GM18909 (cell line): Measurements from ENCODE around the gene GIMAP8.
A peak's percentile ranks its signal among the peaks of the same experiment; 100 is the strongest.
"Not testable (repeated sequence)": the region's sequence is repeated elsewhere in the genome, so short reads cannot be mapped to it uniquely, and the experiment has no call there.

Source experiments
- ATAC-seq: cut with Tn5 transposase; IDR thresholded peaks from one replicate; pipeline ENCODE4 v1.9.1; 2021; ENCODE audit warnings: mild to moderate bottlenecking; ENCODE audit not compliant: unreplicated experiment, poor library complexity

The GIMAP8 gene

DNA sequence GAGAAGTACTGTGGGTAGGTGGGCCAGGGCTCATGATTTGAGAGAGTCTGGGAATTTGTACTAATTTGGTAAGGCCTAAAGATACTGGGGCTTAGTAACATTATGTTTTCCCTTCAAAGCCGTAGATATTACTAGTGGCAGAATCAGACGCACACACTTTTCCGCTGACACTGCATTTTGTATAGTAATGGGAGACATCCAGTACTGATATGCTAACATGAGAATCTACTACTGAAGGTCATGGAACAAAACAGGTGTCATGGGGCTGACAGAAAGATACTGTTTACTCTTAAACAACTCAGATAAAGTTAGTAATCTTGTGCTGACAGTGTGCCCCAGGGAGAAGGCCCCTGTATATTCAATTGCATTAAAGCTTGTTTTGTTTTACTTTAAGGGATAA, 53.2 kb downstream of the GIMAP8 start:
- ATAC-seq, result no peak

- no peak for ATAC-seq
These were observed 57.6 kb downstream of the GIMAP8 start for GRCh38 chr7:150507947-150508602.

DNA sequence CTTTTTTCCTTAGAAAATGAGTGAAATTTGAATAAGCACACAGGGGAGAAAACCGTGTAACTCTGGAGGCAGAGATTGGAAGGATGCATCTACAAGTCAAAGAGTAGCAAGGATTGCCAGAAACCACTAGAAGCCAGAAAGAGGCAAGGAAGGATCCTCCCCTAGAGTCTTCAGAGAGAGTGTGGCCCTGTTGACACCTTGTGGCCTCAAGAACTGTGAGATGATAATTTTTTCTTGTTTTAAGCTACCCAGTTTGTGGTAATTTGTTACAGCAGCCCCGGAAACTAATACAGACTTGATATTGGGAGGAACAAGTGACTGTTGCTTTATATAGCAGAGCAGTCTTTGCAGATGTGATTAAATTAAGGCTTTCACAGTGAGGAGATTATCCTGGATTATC, 60.6 kb downstream of the GIMAP8 start:
- no peak for ATAC-seq

GRCh38 chr7:150513758-150514157, 63.3 kb downstream of the GIMAP8 start:
- no peak for ATAC-seq

DNA sequence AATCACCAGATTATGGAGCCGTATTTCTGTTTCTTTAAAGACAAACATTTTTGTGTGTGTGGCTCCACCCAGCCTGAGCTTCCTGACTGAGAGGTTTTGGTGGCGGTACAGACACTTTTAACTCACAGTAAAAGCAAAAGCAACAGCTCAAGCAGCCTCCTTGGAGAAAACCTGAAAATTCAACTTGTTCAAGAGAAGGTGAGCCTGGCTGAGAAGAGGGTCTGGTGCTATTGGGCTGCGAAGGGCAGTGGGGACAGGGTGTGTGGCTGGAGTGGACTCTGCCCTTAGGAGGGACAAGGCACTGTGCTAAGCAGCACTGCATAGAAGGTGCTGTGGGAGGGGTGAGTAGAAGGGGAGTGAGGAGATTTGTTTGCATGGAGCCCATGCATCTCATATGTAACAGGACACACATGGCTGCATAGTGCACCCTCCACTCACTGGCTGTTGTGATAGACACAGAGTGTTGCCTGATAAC, 64.4 kb downstream of the GIMAP8 start, which contains the start of gene GIMAP7:
GIMAP7 (plus strand) TSS at position 125 of the 475 bp plus-strand sequence. CDS start 5,103 bp downstream, outside the sequence.
- peak; percentile 74 for ATAC-seq

DNA sequence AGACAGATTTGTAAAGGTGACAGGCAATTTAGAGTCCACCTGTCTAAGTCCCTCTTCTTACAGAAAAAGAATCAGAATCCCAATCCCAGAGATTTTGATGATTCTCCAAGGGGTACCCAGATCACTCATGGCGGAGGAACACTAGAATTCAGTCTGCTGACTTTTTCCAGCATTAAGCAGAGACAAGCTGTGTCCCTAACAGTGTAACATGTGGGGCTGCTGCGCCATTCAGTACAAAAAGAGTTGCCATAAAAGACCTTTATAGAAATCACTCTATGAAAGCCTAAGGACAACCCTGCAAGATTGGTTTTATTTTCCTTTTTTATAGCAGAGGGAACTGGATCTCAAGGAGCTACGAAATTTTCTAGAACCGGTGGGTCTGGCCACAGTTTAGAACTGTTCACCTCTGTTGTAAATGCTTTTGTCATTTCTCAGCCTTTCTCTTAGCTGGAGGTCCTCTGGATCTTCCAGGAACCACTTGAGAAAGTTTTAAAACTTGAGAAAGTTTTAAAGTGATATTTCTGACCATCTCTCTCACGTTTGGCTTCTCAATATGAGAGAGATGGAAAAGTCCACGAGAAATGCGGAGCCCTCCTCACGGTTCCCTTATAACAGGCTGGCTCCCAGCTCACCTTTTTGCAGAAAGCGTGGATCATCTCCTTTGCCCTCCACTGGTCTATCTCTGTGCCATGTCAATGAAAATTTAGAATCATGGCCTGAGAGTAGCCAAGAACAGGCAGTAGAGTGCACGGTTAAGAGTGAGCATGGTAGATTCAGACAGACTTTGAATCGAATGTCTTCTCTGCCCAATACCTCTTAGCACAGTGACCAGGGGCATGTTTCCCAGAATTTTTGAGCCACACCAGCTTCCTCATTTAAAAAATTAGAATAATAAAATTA, 65.1 kb downstream of the GIMAP8 start:
- ATAC-seq, result peak; percentile 16

GRCh38 chr7:150516956-150517745, 66.7 kb downstream of the GIMAP8 start:
- ATAC-seq, result no peak

- no peak for ATAC-seq
These were observed 68.9 kb downstream of the GIMAP8 start for GRCh38 chr7:150519310-150519709.

DNA sequence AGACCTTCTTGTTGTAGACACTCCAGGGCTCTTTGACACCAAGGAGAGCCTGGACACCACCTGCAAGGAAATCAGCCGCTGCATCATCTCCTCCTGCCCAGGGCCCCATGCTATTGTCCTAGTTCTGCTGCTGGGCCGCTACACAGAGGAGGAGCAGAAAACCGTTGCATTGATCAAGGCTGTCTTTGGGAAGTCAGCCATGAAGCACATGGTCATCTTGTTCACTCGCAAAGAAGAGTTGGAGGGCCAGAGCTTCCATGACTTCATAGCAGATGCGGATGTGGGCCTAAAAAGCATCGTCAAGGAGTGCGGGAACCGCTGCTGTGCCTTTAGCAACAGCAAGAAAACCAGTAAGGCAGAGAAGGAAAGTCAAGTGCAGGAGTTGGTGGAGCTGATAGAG, 69.7 kb downstream of the GIMAP8 start:
- no peak for ATAC-seq

DNA sequence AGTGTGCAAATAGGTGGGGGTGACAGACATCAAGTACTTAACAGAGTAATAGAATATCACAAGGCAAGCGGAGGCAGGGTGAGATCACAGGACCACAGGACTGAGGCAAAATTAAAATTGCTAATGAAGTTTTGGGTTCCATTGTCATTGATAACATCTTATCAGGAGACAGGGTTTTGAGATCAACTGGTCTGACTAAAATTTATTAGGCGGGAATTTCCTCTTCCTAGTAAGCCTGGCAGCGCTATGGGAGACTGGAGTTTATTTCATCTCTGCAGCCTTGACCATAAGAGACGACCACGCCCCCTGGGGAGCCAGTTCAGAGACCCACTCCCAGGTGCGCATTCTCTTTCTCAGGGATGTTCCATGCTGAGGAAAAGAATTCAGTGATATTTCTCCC, 72.5 kb downstream of the GIMAP8 start:
- not testable (repeated sequence) for ATAC-seq

GRCh38 chr7:150524018-150524417, 73.6 kb downstream of the GIMAP8 start:
- no peak for ATAC-seq
